ENCODE results near the gene TTLL9. TPM values are rescaled to one million over a fixed set of nuclear protein-coding genes. Genes with fewer than 3 reads are reported as not detected.

TTLL9 gene
- total RNA-seq, 3 donors from 2014 or later: 0.16 to 2.9 (median 0.98) TPM

GRCh38 chr20:31974951-31975487 lies 104.6 kb downstream of the TTLL9 start:
- no peaks in the 10 kb centered on the region for H3K4me1 ChIP-seq
- no peaks in the 10 kb centered on the region for H3K36me3 ChIP-seq
- no peak for TF ChIP-seq POLR2AphosphoS5 (IDR thresholded peaks at IDR 0.05)
- TF ChIP-seq CTCF (IDR thresholded peaks at IDR 0.05): no peak
- TF ChIP-seq POLR2A (IDR thresholded peaks at IDR 0.05): no peak
- intact Hi-C loops (cut with DNase I; ENCODE audit: low total_unique reads): no loop called here
- H3K27me3 ChIP-seq: peaks cover 0 to 18% of the 10 kb centered on the region in 2 donors
- H3K4me3 ChIP-seq: no peak overlapping the region
- H3K9me3 ChIP-seq: no peaks in the 10 kb centered on the region
- H3K27ac ChIP-seq: no peak overlapping the region
- DNase-seq (ENCODE audit: low spot score in 2 of 2): no peak

- no peaks in the 10 kb centered on the region for H3K36me3 ChIP-seq
- no peaks in the 10 kb centered on the region for H3K9me3 ChIP-seq
- no peak overlapping the region for H3K4me3 ChIP-seq
- H3K27me3 ChIP-seq: peaks cover 0 to 23% of the 10 kb centered on the region in 2 donors
- TF ChIP-seq CTCF (IDR thresholded peaks at IDR 0.05) (no peak), POLR2AphosphoS5 (IDR thresholded peaks at IDR 0.05) (no peak), POLR2A (IDR thresholded peaks at IDR 0.05) (no peak)
- intact Hi-C loops (cut with DNase I; ENCODE audit: low total_unique reads): no loop called here
- H3K4me1 ChIP-seq: no peaks in the 10 kb centered on the region
- H3K27ac ChIP-seq: no peak overlapping the region
- DNase-seq (ENCODE audit: low spot score in 2 of 2): no peak
Observed at GRCh38 chr20:31975874-31976273, 105.4 kb downstream of the TTLL9 start.

GRCh38 chr20:31977080-31977479 lies 106.6 kb downstream of the TTLL9 start:
- H3K27ac ChIP-seq: no peak overlapping the region
- no peak overlapping the region for H3K4me3 ChIP-seq
- H3K27me3 ChIP-seq: peaks cover 0 to 23% of the 10 kb centered on the region in 2 donors
- H3K36me3 ChIP-seq: no peaks in the 10 kb centered on the region
- no peak for DNase-seq (ENCODE audit: low spot score in 2 of 2)
- H3K4me1 ChIP-seq: no peaks in the 10 kb centered on the region
- H3K9me3 ChIP-seq: no peaks in the 10 kb centered on the region
- intact Hi-C loops (cut with DNase I; ENCODE audit: low total_unique reads): no loop called here
- TF ChIP-seq POLR2A (IDR thresholded peaks at IDR 0.05) (no peak), CTCF (IDR thresholded peaks at IDR 0.05) (no peak), POLR2AphosphoS5 (IDR thresholded peaks at IDR 0.05) (no peak)

- DNase-seq (ENCODE audit: low spot score in 2 of 2): no peak
- no peaks in the 10 kb centered on the region for H3K36me3 ChIP-seq
- H3K4me1 ChIP-seq: no peaks in the 10 kb centered on the region
Observed at GRCh38 chr20:31979713-31980426, 109.4 kb downstream of the TTLL9 start.

More at GRCh38 chr20:31979713-31980426, 109.4 kb downstream of the TTLL9 start:
- H3K27me3 ChIP-seq: peaks cover 0 to 16% of the 10 kb centered on the region in 2 donors
- TF ChIP-seq POLR2A (IDR thresholded peaks at IDR 0.05) (no peak), CTCF (IDR thresholded peaks at IDR 0.05) (no peak), POLR2AphosphoS5 (IDR thresholded peaks at IDR 0.05) (no peak)
- intact Hi-C loops (cut with DNase I; ENCODE audit: low total_unique reads): no loop called here
- no peaks in the 10 kb centered on the region for H3K9me3 ChIP-seq
- H3K4me3 ChIP-seq: no peak overlapping the region
- no peak overlapping the region for H3K27ac ChIP-seq

All from breast epithelium (tissue), 4 donors.